Panc1 (cell line): ENCODE measurements around the gene TSC22D1. TPM values are rescaled to one million over a fixed set of nuclear protein-coding genes. Genes with fewer than 3 reads are reported as not detected.

Experiments
- ATAC-seq: fragments of 200-7000 bp; cut with Tn5 transposase; 2 replicates; pipeline ENCODE4 v1.9.1; 2020; ENCODE audit warnings: mild to moderate bottlenecking, moderate library complexity
- BruUV-seq: library from RNA; stranded (reverse); fragments of 400-500 nt; replicated peaks from 2 replicates; lab custom pipeline; 2021; lab: Mats Ljungman, UMichigan
- CTCF ChIA-PET: fragments of 300-600 bp; sonication (Branson Sonifier 250); formaldehyde crosslinking; loops from one replicate; lab custom pipeline; 2022; ENCODE audit warnings: antibody characterized with exemption; lab: Charles Lee
- POLR2A ChIA-PET: fragments of 300-600 bp; sonication (Branson Sonifier 250); formaldehyde crosslinking; loops from one replicate; lab custom pipeline; 2022; ENCODE audit warnings: antibody characterized with exemption; lab: Charles Lee
- DNase-seq: peaks from one replicate; pipeline ENCODE4 v3.0.0-alpha.2; 2010; ENCODE audit warnings: low read depth, low spot score
- H3K27ac ChIP-seq: 2 replicates; pipeline ENCODE4 v1.5.1; 2011; ENCODE audit warnings: mild to moderate bottlenecking, low read length, inconsistent platforms
- H3K27me3 ChIP-seq: fragments of 200-500 bp; sonication (Bioruptor generic); 2 replicates; pipeline ENCODE4 v1.6.0; 2014; ENCODE audit warnings: low read length, inconsistent platforms; ENCODE audit not compliant: control insufficient read depth, insufficient read depth
- H3K36me3 ChIP-seq: fragments of 200-500 bp; sonication (Bioruptor generic); 2 replicates; pipeline ENCODE4 v1.5.1; 2014; ENCODE audit warnings: inconsistent platforms, mild to moderate bottlenecking, low read length, moderate library complexity; ENCODE audit not compliant: control insufficient read depth, insufficient read depth
- H3K4me1 ChIP-seq: 2 replicates; pipeline ENCODE4 v1.5.1; 2011; ENCODE audit warnings: inconsistent platforms, mild to moderate bottlenecking, low read length, moderate library complexity; ENCODE audit not compliant: control insufficient read depth, insufficient read depth
- H3K4me3 ChIP-seq, 2 experiments: 2 replicates each; pipeline ENCODE4 v1.5.1; 2011 to 2012; ENCODE audit warnings: low read depth in 2 of 2, low read length in 2 of 2, mild to moderate bottlenecking in 2 of 2, inconsistent platforms in 1 of 2, moderate library complexity in 1 of 2
- H3K9me3 ChIP-seq: fragments of 200-500 bp; sonication (Bioruptor generic); 2 replicates; pipeline ENCODE4 v1.5.1; 2014; ENCODE audit warnings: low read depth, mild to moderate bottlenecking, inconsistent platforms, low read length, moderate library complexity; ENCODE audit not compliant: control insufficient read depth, insufficient read depth
- CTCF ChIP-seq: fragments of 450-650 bp; IDR thresholded peaks from 2 replicates; pipeline ENCODE4 v1.5.1; 2017; ENCODE audit warnings: mild to moderate bottlenecking
- POLR2AphosphoS5 ChIP-seq: IDR thresholded peaks from 2 replicates; pipeline ENCODE4 v1.6.1; 2012; ENCODE audit warnings: mild to moderate bottlenecking, low read depth, low read length, moderate library complexity
- REST ChIP-seq, 2 experiments: IDR thresholded peaks; 2 replicates each; pipeline ENCODE4 v1.6.1; 2011 to 2012; ENCODE audit warnings: low read depth in 2 of 2, control low read depth in 1 of 2, low read length in 1 of 2, mild to moderate bottlenecking in 1 of 2, moderate library complexity in 1 of 2; ENCODE audit not compliant: insufficient read depth in 1 of 2
- SIN3A ChIP-seq: IDR thresholded peaks from 2 replicates; pipeline ENCODE4 v1.6.1; 2012; ENCODE audit warnings: low read depth, mild to moderate bottlenecking, low read length, moderate library complexity, borderline replicate concordance; ENCODE audit not compliant: insufficient read depth
- TCF7L2 ChIP-seq: IDR thresholded peaks from 2 replicates; pipeline ENCODE4 v1.6.1; 2011; ENCODE audit warnings: mild to moderate bottlenecking, low read depth, low read length, inconsistent platforms
- in situ Hi-C: cut with HindIII; loops from 2 replicates; pipeline ENCODE4 v1.10.0; 2016; ENCODE audit warnings: low sequenced_read_pairs, low pct_unique_long_range_greater_than_20kb
- intact Hi-C: fragments of 100-400 bp; cut with micrococcal nuclease; formaldehyde crosslinking; loops from one replicate; pipeline ENCODE4 v1.10.0; 2022; ENCODE audit not compliant: unreplicated experiment
- total RNA-seq: library from RNA; stranded (reverse); gene quantifications from one replicate; pipeline ENCODE4 v1.2.1, GENCODE V29; 2021; ENCODE audit not compliant: unreplicated experiment

TSC22D1 gene
- total RNA-seq, 1 experiment from 2014 or later: 31.8 TPM

- Histone ChIP-seq H3K27me3 (no peaks in the 10 kb centered on the region), H3K36me3 (no peaks in the 10 kb centered on the region), H3K4me3 (no peak overlapping the region), H3K4me1 (no peaks in the 10 kb centered on the region), H3K9me3 (no peaks in the 10 kb centered on the region), H3K27ac (no peak overlapping the region)
- BruUV-seq: no TSS peak
- DNase-seq: no peak
- POLR2A ChIA-PET: no interaction called here
- no peak for TF ChIP-seq CTCF
- TF ChIP-seq REST (IDR thresholded peaks at IDR 0.05; ENCODE audit: insufficient read depth in 1 of 2, low read depth in 2 of 2, low read length in 1 of 2): no peak
- no peak for TF ChIP-seq TCF7L2
- no peak for TF ChIP-seq SIN3A
- TF ChIP-seq POLR2AphosphoS5: no peak
- in situ Hi-C loops (no loop called here), intact Hi-C loops (no loop called here)
- no peak for ATAC-seq
- CTCF ChIA-PET: no interaction called here
Observed at GRCh38 chr13:44498502-44498901, 77.6 kb downstream of the TSC22D1 start.

DNA sequence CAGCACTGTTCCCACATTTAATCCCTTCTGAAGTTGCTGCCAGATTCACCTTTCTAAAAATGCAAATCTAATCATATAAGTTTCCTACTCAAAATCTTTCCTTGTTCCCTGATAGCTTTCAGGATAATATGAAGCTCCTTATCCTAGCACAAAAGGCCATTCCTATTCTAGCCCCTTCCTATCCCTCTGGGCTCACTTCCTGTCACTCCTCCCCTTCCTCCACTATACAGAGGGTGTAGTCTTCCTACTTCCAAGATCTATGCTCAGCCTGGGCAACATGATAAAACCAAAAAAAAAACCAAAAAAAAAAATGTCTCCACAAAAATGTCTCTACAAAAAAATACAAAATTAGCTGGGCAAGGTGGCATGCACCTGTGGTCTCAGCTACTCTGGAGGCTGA is 78.3 kb downstream of the TSC22D1 start:
- CTCF ChIA-PET: no interaction called here
- in situ Hi-C loops: no loop called here
- intact Hi-C loops: no loop called here
- H3K4me1 ChIP-seq: no peaks in the 10 kb centered on the region
- H3K36me3 ChIP-seq: no peaks in the 10 kb centered on the region
- POLR2A ChIA-PET: no interaction called here
- no peak overlapping the region for H3K27ac ChIP-seq
- ATAC-seq: no peak
- no peaks in the 10 kb centered on the region for H3K27me3 ChIP-seq
- H3K9me3 ChIP-seq: no peaks in the 10 kb centered on the region
- no TSS peak for BruUV-seq
- H3K4me3 ChIP-seq: no peak overlapping the region
- TF ChIP-seq REST (IDR thresholded peaks at IDR 0.05; ENCODE audit: insufficient read depth in 1 of 2, low read depth in 2 of 2, low read length in 1 of 2) (no peak), SIN3A (no peak), TCF7L2 (no peak), POLR2AphosphoS5 (no peak), CTCF (no peak)
- no peak for DNase-seq
